GM10847 (cell line): ENCODE data around the gene CACTIN.

Source experiments
- POLR2A ChIP-seq: IDR thresholded peaks from 2 replicates; pipeline ENCODE4 v1.6.1; 2011; ENCODE audit not compliant: insufficient read length; ENCODE audit errors: extremely low read depth

Gene CACTIN

DNA sequence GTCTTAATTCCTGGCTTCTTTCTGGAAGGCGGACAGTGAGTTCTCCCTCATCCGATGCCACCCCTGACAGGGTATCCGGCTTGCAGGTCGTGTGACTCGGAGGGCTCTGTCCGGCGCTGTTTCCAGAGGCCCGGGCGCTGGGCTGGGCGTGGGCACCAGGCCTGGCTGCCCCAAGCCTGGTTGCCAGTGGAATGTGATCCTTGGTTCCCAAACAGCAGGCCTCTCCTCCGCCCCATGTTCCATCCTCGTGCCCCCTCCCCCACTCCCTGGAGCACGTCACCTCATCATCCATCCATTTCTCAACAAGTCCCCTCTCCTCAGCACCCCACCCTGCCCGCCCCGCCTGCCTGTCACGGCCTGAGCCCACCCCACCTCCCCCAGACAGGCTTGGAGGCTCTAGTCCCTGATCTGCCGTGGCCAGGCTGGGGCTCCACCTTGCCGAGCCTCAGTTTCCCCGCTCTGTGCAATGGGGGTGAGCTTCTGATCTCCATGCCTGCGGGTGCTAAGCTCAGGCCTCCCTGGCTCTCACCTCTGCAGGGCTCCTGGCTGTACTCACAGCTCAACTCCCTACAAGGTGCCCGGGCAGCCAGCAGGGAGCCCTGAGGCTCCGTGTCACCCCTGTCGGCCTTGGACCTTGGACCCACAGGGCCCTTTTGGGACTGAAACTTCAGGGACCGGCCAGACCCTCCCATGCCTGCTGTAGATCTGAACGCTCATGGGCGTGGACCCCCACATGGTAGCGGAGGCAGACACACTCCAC, 22.2 kb downstream of the CACTIN start:
- TF ChIP-seq POLR2A, result no peak

DNA sequence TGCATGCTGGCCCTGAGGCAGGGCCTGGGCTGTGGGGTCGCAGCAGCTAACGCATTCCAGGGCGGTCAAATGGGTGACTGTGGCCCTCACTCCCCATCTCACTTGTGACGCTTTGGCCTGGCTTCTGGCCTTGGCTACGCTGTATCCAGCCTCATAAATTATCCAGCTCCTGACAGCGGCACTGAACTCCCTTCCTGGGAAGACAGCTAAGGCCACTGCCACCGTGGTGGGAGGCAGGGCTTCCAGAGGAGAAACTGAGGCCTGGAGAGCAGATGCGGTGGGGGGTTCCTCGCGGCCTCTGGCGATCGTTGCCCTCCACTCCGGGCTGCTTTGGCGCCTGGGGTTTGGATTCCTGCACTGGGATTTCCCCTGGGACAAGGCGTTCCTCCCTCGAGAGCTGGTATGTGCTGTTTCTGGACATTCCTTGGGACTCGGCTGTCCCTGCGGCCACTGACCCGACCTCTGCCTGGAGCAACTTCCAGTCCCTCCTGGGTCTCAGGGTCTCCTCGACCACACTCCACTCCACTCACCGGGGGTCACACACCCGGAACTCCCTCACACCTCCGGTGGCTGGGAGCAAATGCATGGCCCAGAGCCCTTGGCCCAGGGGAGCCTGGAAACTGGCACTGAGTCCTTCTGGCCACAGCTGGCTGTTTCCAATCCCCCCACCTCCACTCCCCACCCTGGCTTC, 23.3 kb downstream of the CACTIN start:
- no peak for TF ChIP-seq POLR2A

DNA sequence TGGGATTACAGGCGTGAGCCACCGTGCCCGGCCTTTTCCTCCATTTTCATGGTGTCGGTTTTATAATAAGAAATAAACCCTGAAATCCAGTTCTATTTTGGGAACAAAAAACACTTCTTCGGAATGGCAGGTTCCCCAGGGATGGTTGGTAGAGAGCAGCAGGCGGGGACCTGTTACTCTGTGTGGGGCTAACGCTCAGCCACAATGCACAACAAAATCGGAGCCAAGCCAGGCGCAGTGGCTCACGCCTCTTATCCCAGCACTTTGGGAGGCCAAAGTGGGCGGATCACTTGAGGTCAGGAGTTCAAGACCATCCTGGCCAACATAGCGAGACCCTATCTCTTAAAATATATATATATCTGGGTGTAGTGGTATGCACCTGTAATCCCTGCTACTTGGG, 25.6 kb downstream of the CACTIN start:
- no peak for TF ChIP-seq POLR2A

DNA sequence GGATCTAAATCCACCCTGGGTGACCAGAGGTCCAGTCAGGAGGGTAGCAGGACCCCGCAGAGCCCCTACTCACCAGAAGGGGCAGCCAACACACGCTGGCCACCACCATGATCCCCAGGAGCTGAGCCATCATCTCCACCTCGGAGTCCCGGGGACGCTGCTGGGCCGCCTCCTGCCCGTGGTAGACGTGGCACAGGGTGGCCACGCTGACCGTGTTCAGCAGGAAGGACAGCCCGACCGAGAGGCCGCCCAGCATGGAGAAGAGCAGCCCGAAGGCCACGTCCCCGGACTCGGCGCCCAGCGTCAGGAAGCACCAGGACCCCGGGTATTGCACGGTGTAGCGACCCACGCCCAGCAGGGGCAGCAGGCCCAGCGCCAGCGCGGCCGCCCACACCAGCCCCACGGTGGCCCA, 26.8 kb downstream of the CACTIN start:
- TF ChIP-seq POLR2A, result no peak

DNA sequence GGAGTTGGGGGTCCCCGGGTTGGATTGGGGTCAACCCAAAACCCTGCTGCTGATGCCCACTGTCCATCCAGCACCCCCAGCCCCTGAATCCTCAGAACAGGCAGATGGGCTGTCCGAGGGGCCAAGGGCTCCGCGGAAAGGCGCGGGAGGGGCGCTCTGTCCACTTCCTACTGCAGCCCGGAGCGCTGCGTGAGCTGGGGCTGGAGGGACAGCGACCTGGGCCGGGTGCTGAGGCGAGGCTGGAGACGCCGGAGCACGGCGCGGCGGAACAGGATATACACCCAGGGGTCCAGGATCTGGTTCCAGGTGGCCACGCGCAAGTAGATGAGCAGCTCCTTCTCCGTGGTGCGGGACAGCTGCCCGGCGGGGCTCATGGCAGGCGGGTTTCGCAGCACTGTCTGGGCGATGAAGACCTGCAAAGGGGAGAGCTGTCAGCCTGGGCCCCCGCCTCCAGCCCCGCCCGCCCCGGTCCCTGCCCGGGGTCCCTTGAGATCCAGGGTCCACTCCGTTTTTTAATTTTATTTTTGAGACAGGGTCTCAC, 31.0 kb downstream of the CACTIN start:
- no peak for TF ChIP-seq POLR2A

DNA sequence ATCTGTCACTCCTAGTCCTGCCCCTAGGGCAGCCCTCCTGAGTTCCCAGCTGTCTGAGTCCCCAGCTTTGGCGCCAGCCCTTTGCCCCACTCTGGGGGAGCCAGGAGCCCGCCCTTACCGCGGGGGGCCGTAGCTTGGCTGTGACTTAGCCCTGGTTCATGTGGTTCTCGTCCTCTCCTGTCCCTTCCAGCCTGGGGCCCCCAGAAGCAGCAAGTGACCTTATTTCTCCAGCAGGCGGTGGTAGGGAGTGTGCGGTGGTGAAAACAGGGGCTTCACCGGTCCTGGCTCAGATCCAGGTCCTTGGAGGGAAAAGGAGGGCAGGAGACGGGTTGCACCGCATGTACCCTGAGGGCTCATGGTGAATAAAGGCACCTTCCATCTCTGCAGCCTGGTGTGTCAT, 33.4 kb downstream of the CACTIN start:
- no peak for TF ChIP-seq POLR2A

DNA sequence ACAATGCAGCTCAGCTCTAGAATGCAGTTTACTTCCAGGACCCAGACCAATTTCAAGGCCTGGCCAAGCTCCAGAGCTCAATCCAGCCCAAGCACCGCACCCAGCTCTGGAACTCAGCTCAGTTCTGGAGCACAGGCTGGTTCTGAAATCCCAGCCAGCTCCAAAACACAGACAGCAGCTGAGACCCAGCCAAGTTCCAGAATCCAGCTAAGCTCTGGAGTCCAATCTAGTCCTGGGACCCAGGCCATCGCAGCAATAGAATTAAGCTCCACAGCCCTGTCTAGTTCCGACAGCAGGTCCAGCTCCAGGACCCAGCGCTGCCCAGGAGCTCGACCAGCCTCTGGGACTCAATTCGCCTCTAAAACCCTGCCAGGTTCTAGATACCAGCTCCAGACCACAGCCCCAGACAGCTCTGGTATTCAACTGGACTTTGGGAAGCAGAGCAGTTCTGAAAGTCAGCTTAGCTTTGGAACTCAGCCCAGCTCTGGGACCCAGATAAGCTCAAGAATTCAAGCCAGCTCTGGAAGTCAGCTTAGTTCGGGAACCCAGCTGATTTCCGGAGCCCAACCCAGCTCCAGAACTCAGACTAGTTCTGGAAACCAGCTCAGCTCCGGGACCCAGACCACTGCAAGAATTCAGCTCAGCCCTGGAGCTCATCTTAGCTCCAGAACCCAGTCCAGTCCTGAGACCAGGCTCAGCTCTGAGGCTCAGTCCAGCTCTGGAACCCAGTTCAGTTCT, 34.5 kb downstream of the CACTIN start:
- TF ChIP-seq POLR2A, result no peak

DNA sequence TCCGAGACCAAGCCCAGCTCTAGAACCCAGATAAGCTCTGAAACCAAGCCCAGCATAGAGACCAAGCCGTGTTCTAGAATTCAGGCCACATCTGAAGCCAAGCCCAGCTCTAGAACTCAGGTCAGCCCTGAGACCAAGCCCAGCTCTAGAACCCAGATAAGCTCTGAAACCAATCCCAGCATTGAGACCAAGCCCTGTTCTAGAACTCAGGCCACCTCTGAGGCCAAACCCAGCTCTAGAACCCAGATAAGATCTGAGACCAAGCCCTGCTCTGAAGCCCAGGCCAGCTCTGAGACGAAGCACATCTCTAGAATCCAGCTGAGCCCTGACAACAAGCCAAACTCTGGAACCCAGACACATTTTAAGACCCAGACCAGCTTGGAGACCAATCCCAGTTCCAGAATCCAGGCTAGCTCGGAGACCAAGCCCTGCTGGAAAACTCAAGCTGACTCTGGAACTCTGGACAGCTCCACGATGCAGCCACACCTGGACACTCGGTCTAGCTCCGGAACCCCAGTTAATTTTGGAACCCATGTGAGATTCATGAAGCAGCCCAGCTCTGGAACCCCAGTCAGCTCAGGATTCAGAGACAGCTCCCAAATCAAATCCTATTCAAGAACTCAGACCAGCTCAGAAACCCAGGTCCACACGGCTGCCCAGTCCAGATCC, 35.5 kb downstream of the CACTIN start:
- no peak for TF ChIP-seq POLR2A

DNA sequence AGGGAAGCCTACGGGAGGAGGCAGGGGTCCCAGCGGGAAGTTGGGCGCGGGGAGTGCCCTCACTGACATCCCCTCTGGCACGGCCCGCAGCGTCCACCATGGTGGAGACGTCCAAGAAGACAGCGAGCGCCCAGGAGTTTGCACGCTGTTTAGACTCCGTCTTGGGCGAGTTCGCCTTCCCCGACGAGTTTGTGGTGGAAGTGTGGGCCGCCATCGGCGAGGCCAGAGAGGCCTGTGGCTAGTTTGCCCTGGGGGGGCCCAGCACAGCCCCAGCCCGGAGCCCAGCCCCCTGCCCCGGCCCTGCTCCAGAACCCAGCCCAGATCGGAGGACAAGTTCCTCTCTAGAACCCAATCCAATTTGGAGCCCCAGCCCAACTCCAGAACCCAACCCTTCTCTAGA, 36.6 kb downstream of the CACTIN start:
- TF ChIP-seq POLR2A, result no peak

DNA sequence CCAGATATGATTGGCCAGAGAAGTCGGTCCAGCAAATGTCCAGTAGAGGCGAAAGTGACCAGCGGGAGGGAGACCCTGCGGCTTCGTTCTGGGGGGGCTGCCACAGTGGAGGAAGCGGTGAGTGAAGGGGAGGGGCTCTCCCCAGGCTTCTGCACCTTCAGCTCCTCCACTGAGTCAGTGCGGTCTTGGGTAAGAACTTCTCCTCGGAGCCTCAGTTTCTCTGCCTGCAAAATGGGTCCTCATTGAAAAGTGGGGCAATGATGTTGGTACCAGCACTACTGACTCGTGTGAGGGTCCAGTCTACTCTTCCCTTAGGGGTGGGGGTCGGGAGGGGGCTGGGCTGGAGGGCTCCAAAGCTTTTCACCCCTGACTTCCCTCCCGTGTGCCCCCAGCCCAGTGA, 37.2 kb downstream of the CACTIN start:
- TF ChIP-seq POLR2A, result no peak

DNA sequence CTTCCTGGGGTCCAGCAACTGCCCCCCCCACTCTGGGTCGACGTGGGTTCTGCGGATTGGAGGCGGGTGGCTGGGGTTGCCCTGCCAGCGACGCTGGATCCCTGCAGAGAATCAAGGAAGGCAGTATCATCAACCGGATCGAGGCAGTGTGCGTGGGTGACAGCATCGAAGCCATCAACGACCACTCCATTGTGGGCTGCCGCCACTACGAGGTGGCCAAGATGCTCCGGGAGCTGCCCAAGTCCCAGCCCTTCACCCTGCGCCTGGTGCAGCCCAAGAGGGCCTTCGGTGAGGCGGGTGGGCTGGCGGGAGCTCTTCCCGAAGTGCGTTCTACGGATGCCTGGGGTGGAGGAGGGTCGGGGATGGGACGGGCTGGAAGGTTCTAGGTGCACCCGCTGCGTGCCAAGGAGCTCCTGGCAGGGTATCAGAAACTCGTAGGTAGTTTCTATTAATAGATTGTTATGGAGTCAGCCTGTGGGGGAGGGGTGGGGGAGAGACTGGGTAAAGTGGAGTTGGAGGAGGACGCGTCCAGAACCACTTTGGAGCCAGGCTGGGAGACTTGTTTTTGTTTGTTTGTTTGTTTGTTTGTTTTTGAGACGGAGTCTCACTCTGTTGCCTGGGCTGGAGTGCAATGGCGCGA, 39.8 kb downstream of the CACTIN start:
- no peak for TF ChIP-seq POLR2A

DNA sequence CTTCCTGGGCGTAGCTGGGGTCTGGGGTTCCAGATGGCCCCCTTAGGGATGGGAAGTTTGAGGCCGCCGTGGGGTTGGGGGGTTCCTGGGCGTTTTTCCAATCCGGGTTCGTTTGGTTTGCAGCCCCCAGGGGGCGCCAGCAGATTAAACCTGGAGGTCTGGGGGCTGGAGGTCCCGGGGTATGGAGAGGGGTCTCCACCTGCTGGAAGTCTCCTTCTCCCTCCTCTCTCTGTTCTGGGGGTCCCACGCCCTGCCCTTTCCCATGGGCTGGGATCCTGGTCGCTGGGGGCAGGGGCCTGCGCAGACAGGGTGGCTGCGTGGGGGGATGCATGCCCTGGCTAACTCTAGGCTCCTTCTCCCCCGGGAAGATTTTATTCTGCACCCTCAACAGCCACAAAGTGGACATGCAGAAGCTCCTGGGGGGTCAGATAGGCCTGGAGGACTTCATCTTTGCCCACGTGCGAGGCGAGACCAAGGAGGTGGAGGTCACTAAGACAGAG, 40.4 kb downstream of the CACTIN start:
- no peak for TF ChIP-seq POLR2A

DNA sequence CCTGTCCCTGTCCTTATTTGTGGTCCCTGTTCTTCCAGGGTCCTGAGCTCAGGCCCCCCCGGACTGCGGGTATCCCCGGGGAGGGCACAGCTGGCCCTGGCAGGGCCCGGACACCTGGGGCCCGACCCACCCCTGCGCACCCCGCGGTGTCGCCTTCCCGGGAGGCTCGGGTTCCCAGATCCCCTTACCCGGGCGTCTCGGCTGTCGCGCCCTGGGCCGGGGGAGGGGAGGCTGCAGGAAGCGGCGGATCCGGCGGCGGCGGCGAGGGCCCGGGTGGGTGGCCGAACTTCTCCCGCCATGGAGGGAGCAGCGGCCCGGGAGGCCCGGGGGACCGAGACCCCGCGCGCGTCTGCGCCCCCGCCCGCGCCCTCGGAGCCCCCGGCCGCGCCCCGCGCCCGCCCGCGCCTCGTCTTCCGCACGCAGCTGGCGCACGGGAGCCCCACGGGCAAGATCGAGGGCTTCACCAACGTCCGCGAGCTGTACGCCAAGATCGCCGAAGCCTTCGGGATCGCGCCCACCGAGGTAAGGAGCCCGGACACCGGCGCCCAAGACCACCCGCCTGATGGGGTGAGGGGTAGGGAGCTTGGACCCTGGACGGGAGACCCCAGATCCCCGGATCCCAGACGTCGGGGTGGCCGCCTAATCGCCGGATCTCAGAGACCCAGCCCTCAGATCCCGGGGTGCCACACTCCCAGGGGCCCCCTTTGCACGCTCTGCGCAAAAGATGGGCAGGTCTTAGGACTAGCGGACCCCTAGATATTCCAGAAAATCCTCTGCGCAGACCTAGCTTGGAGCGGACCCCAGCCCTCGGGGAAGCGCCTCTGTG, 41.1 kb downstream of the CACTIN start, which contains the start of gene GIPC3:
Gene GIPC3 (plus strand): TSS at position 178 of the 826 bp plus-strand sequence. CDS start 120 bp downstream, at position 298.
- no peak for TF ChIP-seq POLR2A

DNA sequence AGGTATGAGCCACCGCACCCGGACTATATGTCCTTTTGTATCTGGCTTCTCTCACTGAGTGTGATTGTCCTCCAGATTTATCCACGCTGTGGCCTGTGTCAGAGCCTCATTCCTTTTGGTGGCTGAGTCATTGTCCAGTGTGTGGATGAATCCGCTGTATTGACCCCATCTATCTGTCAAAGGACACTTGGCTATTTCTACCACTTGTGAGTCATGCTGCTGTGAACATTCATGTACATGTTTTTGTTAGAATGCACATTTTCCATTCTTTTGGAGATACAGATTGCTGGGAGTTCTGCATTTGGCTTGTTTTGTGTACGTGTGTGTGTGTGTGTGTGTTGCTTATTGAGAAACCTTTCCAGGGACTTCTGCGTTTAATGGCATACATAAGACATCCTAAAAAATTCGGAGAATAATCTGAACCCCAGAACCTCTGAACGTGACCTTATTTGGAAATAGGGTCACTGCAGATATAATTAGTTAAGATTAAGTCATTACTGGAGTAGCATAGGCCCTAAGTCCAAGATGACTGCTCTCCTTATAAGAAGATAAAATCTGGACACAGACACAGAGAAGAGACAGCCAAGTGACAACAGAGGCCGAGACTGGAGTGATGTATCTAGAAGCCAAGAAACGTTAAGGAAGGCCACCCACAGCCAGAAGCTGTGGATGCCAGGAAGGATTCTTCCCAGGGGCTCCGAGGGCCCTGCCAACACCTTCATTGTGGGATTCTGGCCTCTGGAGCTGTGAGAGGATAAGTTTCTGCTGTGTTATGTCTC, 46.2 kb downstream of the CACTIN start:
- TF ChIP-seq POLR2A, result no peak
